Stimulated activated CD4-positive, alpha-beta T cell treated with anti-CD3 and anti-CD28 coated beads, Interleukin-1b, Interleukin-23, amount 100 ng/mL, for 1 hour (primary cell): ENCODE measurements around the gene BUD31.
"Not testable (repeated sequence)": the region's sequence is repeated elsewhere in the genome, so short reads cannot be mapped to it uniquely, and the experiment has no call there.

Source experiments
- DNase-seq, 2 donors: peaks; one replicate each; pipeline ENCODE4 v3.0.0-alpha.2; 2020; ENCODE audit warnings: low read depth in 2 of 2

BUD31 gene

DNA sequence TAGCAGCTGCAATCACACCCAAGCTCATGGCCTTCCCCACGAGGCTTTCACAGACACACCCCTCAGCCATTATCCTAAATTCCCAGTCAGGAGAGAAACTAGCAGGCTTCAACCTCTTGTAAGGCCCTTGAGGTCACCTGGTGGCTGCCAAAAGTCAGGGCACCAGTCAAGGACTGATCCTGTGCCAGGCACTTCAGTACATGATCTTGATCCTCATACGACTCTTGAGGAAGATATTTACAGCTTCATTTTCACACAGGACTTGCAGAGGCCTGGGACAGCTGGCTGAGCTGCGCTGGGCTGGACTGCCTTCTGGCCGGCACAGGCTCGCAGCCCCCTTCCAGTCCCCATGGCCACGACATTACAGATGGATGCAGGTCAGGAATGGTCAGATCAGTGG lies 9.2 kb upstream of the BUD31 start:
- no peak for DNase-seq

DNA sequence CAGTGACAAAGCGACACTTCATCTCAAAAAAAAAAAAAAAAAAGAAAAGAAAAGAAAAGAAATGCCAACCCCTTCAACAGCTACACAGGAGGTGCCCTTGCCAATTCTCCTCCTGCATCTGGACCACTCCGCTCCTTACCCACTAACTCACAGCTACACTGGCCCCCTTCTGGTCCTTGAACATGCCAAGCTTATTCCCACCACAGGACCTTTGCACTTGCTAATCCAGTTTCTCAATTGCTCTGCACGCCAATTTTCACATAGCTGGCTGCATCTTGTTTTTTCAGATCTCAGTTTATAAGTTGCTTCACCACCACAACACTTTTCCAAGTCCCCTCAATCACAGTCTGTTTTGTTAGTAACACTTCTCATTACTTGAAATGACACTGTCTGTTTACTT lies 5.9 kb upstream of the BUD31 start:
- DNase-seq: no peak

DNA sequence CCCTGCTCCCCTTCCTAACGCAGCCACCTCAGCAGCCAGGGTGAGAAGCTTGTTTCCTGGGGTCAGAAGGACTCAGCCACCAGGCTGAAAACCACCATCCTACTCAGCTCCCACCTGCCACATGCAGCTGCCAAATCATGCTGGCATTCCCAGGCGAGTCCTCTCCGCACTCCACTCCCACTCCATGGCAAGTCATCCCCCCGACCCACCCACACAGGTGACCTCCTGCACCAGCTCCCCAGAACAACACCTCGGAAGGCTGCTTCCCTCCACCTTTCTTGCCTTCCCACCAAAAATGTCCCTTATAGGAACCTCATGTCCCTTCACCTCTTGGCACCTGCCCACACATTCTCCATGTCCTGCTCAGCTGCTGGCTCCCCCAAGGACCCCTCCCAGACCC lies 5.0 kb upstream of the BUD31 start:
- no peak for DNase-seq

DNA sequence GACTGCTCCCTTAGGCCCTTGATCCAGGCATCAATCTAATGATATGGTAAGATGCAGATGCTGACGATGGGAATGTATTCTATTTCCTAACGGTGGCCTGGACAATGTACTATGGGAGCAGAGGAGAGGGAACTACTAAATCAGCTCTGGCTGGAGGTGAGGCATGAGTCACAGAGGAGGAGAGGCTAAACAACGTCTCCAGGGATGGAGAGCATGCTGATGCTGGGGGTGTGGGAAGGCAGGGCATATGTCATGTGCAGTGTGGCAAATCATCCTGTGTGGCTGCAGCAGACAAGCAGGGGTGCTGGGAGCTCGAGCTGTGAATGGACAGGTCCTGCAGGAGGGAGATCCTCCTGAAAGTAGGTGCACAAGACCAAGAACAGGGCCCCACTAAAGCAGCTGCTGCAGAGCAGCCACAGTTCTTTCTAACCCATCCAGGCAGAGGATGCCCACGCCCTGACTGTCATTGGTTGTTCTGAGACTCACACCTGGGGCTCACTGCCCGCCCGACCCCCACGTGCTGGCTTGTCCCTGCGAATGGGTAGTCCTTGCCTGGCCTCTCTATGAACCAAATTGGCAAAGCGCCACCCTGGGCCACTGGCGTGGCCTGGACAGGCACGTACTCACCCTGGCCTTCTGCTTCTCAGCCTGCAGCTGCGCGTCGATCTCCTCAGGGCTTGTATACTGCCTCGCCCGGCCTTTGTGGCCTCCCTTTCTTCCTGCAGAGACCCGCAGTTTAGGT lies 4.4 kb upstream of the BUD31 start:
- no peak for DNase-seq

DNA sequence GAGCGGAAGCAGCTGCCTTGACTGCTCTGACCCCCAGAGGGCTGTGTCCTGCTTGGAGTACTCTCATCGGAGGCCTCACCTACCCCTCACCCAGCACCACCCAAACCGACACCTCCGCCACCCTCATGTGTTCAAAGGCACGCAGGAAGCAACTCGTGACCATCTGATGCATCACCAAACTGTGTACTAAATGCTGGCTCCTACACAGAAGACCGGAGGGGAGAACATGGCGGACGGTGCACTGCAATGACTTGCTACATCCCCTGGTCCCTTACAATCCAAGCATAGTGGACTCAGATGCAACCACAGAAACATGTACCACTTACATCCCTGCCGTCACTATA lies 3.8 kb upstream of the BUD31 start:
- DNase-seq: no peak

DNA sequence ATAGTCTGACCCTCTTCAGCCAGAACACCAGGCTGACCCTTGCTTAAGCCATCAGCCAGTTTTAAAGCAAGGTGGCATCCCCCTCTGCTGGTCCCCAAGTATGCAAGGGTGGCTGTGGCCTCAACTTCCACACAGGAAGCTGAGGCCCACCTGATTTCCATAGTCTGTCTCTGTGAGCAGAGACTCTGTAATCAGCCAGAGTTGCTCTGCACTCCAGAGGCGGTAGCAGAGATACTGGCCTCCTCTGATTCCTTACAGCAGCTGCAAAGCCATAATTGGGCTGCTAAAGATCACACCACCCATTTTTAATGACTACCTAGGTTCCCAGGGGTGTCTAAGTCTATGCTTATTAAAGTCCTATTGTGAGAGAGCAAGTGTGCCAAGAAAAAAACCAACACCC lies 2.2 kb upstream of the BUD31 start:
- DNase-seq: no peak

DNA sequence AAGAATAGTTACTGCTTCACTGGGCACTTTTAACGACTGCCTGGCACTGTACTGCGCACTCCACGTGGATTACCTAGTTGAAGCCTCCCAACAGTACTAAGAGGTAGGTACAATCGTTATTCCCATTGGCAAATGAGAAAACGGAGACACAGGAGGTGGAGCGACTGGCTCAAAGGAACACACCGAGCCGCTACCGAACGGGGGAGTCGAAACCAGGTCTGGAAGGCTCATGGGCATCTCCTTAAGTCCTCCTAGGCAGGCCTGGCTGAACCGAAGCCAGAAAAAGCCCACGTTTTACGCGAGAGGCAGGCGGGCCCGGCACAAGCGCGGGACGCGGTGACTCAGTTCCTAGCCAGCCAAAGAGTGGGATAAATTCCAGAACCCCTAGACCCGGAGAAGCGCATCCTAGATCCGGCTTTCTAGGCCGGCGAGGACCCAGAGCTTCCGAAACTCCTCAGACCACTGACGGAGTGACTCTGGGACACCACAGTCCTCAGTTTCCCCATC lies 844 bp upstream of the BUD31 start:
- no peak for DNase-seq

DNA sequence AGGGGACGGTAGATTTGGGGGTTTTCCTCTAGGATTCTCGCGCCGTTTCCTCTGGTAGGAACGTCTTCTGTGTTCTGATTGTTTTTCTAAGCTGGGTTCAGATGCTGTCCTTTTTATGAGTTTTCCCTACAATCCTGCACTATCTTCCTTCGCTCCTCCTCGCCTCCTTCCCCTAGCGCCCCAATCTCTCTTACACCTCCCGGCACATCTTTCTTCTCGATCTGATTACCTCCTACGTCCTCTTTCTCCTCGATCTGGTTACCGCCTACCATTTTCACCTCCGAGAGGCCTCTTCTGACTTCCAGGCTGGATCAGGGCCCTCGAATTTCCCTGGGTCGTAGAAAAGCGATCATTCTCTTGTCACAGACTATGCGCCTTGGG lies 413 bp downstream of the BUD31 start:
- no peak for DNase-seq

DNA sequence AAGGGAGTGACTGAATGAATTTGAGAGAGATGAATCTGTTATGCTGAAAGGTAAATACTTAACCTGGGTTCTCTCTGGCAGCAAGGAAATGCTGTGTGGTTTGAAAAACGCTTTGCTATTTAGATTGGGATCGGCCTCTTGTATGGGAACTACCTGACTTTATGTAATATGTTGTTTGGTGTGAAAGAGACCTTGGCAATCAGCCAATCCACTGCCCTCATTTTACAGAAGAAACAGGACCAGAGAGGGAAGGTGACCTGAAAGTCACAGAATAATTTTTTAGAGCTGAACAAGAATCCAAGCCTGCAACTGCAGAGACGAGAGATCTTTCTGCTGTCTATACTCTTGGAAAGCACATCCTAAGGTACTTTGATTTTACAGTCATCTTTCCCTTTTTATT lies 1.0 kb downstream of the BUD31 start:
- DNase-seq: no peak

DNA sequence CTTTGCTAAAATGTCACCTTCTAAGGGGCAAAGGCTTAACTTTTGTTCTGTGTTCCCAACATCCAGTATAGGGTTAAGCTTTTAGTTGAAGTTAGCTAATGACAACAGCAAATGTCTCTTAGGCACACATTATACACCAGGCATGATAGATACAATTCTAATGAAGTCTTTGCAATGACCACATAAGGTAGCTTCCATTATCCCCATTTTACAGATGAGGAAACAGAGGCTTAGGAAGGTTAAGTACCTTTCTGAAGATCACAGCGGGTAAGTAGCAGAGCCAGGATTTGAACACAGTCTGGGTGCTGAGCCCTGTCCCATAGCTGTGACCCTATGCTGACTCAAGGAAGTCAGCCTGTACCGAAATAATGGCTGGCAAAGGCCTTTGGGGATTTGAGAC lies 1.9 kb downstream of the BUD31 start:
- no peak for DNase-seq

DNA sequence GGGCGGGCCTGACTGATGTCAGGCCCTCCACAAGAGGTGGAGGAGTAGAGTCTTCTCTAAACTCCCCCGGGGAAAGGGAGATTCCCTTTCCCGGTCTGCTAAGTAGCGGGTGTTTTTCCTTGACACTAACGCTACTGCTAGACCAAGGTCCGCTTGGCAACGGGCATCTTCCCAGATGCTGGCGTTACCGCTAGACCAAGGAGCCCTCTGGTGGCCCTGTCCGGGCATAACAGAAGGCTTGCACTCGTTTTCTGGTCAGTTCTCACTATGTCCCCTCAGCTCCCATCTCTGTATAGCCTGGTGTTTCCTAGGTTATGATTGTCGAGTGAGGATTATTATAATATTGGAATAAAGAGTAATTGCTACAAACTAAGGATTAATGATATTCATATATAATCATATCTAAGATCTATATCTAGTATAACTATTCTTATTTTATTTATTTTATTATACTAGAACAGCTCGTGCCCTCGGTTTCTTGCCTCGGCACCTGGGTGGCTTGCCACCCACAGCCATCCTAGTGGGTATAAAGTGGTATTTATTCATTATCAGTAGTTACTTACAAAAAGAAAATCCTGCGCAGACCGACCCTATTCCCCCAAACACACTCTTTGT lies 6.9 kb downstream of the BUD31 start:
- DNase-seq: not testable (repeated sequence)

DNA sequence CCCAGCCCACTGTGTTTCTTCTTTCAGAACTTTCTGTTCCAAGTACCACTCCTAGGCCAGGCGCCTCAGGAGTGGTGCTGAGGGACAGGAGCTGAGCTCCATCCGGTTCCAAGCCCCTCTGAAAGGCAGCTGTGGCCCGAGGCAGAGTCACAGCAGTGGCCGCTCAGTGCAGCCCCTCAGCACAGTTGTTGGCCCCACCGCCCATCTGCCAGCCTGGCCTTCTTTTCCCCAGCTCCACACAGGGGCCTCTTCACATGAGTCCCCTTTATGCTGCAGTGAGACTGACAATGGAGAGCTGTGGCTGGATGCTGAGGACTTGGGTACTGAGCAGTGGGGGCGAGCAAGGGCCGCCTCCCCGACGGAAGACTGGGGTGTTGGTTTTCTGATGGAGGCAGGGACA lies 9.5 kb downstream of the BUD31 start:
- DNase-seq: no peak

DNA sequence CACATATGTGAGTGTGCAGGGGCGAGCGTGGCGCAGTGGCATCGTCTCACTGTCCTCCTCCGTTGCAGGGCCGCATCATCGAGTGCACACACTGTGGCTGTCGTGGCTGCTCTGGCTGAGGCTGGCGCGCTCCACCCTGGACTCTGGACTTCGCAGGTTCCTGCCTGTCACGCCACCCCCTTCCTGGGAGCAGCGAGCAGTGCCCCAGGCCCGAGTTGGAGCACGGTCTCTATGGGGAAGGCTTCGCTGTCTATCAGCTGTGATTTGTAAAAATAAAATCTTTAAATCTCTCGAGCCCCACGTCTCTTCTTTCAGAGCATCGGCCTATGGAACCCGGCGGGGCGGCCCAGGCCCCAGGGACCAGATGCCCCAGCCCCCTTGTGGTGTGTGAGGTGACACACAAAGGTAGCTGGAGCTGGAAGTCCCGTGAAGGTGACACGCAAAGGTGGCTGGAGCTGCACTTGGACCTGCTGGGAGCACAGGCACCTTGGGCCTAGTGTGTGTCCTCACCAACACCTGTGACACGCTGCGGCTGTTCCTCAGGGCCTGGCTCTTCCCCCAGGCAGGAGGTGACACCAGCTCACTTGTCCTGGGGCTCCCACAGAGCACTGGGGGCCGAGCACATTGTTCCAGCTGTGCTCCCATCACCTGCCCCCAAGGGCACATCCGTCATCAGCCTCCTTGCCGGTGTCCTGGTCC lies 10.7 kb downstream of the BUD31 start:
- no peak for DNase-seq

DNA sequence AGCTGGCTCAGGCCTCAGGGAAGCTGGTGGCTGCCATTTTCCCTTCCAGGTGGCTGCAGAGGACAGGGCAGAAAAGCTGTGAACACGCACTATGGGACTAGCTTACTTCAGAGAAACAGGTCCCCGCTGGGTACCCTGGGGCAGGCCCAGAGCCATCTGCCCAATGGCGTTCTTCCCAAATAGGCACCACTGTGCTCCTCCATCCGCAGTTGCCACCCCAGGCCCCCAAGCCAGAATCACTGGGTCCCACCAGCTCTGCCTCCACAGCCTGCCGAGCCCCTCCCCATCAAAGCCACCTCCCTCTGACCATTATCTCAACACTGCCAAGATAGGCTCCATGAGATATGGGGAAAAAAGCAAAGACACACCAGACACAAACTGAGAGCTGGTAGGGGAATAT lies 11.4 kb downstream of the BUD31 start:
- DNase-seq: no peak

DNA sequence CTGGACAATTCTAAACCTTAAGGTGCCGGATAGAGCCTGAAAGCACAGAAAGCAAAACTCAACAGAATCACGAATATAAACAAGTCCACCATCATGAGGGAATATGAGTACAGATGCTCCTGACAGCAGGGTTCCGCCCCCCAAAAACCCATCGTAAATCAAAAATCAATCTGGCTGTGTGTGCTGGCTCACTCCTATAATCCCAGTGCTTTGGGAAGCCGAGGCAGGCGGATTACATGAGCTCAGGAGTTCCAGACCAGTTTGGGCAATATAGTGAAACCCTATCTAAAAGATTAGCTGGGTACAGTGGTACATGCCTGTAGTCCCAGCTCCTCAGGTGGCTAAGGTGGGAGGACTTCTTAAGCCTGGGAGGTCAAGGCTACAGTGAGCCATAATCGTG lies 12.2 kb downstream of the BUD31 start:
- DNase-seq: no peak

DNA sequence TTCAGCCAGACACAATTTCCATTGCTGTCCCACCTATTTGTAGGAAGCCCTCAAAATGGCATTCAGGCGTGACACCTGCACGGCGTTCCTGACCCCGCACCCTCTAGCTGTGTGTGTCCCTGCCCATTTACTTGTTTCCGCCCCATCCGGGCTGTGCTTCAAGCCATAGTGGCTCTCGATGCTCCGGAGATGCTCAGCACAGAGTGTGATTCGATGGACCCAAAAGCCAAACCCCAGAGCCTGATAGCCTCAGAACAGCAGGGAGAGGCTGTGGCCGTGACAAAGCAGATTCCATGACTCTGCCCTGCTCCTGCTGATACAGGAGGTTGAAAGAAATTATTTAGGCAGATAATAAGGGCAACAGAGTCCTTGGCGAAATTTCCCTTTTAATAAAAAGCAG lies 13.4 kb downstream of the BUD31 start:
- DNase-seq: no peak

DNA sequence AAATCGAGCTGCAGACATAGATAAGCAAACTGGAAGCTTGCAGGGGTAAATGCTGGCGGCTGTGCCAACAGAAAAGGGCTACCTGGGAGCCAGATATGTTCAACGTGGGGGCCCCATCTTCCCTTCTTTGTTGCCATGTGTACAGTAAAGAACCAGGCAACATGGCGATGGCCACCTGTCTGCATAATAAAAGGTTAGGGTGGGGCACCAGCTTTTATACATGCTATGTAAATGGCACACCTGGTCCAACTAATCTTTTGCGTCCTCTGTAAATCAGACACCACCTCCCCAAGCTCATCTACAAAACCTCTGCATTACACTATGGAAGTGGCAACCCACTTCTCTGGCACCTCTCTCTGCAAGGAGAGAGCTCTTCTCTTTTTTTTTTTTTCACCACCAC lies 13.9 kb downstream of the BUD31 start:
- no peak for DNase-seq

DNA sequence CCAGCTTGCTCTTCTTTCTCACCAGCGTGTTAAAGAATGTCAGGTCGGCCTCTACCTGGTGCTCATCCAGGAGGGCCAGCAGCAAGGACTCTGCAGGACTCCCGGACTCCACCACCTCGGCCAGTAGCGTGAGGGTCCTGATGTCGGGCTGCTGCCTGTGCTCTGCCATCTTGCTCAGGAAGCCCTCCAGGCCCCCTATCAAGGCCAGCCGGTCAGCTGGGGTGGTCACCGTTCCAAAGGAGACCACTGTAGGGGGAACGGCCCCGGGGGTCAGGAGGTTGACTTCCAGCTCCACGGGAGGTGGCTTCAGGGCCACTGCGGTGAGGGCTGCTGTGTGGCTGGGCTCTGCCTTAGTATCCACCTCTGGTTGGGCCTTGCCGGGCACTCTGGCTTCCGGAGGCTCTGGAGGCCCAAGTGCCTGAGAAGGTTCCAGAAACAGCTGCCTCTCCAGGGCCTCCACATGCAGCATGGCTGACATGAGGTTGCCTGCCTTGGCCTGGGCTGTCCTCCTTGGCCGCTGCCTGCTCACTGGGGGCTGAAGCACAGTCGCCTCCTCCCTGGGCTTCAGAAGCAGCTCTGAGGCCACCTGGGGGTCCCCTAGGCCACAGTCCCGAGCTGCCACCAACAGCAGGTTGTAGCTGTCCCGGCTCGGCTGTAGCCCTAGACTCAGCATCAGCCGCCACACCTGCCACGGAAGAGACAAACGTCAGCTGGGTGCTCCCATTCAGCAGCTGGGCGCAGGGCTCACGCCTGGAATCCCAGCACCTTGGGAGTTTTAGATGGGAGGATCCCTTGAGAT lies 16.4 kb downstream of the BUD31 start:
- no peak for DNase-seq

DNA sequence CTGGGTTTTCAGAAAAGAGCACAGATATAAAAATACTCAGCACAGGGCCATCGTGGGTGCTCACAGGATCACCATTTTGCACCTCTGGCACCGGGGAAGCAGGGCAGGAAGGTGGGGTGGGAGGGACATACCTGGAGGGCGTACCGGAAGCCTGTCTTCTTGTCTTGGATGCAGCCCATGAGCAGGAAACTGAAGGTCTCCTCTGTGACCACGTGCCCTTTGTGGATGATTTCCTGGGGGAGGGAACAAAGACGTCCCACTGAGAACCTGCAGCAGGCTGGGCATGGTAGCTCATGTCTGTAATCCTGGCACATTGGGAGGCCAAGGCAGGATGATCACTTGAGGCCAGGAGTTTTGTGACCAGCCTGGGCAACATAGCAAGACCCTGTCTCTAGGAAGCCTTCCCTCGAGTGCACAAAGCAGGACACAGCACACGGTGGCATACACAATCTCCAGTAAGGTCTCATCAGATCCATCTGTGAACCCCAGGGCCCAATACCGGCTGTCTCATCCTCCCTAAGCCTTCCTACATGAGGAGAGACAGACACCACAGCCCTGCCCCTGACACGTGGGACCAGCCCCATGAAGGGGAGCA lies 20.3 kb downstream of the BUD31 start:
- DNase-seq: no peak

DNA sequence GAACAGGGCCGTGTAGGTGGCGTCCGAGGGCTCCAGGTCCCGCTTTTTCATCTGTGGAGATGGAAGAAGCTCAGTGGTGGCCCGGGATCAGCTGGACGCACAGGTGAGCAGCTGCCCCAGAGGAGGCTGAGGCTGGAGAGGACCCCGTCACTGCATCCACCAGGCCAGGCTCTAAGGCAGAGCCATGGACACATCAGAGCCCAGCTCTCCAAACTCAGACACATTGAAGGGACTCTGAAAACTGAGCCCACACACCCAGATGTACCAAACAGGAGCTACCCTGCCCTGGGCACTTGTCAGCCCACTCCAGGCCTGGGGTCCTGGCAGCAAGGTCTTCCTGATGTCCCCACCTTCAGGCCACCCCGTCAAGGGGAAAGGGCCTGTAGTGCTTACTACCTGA lies 21.0 kb downstream of the BUD31 start:
- DNase-seq: no peak

DNA sequence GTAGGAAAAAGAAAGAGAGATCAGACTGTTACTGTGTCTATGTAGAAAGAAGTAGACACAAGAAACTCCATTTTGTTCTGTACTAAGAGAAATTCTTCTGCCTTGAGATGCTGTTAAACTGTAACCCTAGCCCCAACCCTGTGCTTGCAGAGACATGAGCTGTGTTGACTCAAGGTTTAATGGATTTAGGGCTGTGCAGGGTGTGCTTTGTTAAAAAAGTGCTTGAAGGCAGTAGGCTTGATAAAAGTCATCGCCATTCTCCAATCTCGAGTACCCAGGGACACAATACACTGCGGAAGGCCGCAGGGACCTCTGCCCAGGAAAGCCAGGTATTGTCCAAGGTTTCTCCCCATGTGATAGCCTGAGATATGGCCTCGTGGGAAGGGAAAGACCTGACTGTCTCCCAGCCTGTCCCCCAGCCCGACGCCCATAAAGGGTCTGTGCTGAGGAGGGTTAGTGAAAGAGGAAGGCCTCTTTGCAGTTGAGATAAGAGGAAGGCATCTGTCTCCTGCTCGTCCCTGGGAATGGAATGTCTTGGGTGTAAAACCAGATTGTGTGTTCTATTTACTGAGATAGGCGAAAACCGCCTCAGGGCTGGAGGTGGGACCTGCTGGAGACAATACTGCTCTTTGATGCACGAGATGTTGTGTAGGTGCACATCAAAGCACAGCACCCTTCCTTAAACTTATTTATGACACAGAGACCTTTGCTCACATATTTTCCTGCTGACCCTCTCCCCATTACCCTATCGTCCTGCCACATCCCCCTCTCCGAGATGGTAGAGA lies 23.2 kb downstream of the BUD31 start:
- DNase-seq: not testable (repeated sequence)
